GM12878 (cell line): ENCODE measurements around the gene ITGA1.
"Not testable (repeated sequence)": the region's sequence is repeated elsewhere in the genome, so short reads cannot be mapped to it uniquely, and the experiment has no call there.

Source experiments
- ATF3 ChIP-seq: IDR thresholded peaks from 2 replicates; pipeline ENCODE4 v1.6.1; 2011; ENCODE audit warnings: low read depth, mild to moderate bottlenecking, low read length, moderate library complexity, borderline replicate concordance; ENCODE audit errors: extremely low read depth
- CTCF ChIP-seq, 3 experiments: IDR thresholded peaks in 2 of 3; conservative IDR thresholded peaks in 1 of 3; 2 replicates each; pipeline ENCODE4 v1.5.1; 2011; ENCODE audit warnings: low read depth in 3 of 3, low read length in 3 of 3, mild to moderate bottlenecking in 3 of 3, control low read depth in 2 of 3, moderate library complexity in 2 of 3, inconsistent platforms in 1 of 3, mixed read lengths in 1 of 3; ENCODE audit not compliant: control insufficient read depth in 2 of 3, insufficient read depth in 1 of 3; ENCODE audit errors: extremely low read depth in 1 of 3
- RUNX3 ChIP-seq: IDR thresholded peaks from 2 replicates; pipeline ENCODE4 v1.6.1; 2012; ENCODE audit warnings: low read length, inconsistent platforms

GRCh38 chr5:52818807-52819206, 31.1 kb downstream of the ITGA1 start:
- TF ChIP-seq CTCF (IDR thresholded peaks at IDR 0.05 in 2 of 3, conservative IDR thresholded peaks at IDR 0.05 in 1 of 3; ENCODE audit: control insufficient read depth in 2 of 3, extremely low read depth in 1 of 3, insufficient read depth in 1 of 3, low read depth in 3 of 3, low read length in 3 of 3); RUNX3; ATF3: not testable (repeated sequence)
